HG02938 (cell line): ENCODE data around the gene GCA.

Experiments
- ATAC-seq: cut with Tn5 transposase; IDR thresholded peaks from one replicate; pipeline ENCODE4 v1.9.1; 2021; ENCODE audit warnings: mild to moderate bottlenecking, moderate library complexity; ENCODE audit not compliant: unreplicated experiment

GCA gene, protein sequence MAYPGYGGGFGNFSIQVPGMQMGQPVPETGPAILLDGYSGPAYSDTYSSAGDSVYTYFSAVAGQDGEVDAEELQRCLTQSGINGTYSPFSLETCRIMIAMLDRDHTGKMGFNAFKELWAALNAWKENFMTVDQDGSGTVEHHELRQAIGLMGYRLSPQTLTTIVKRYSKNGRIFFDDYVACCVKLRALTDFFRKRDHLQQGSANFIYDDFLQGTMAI

GRCh38 chr2:162343824-162344616, at the start of gene GCA:
Gene GCA (plus strand): TSS chr2:162344132. CDS start chr2:162344249, 117 bp downstream.
- ATAC-seq: peak; percentile 99

- no peak for ATAC-seq
These were observed 48.9 kb upstream of the GCA start for GRCh38 chr2:162295009-162295408.

- peak; percentile 62 for ATAC-seq
These were observed 45.9 kb upstream of the GCA start for GRCh38 chr2:162297925-162298552.

DNA sequence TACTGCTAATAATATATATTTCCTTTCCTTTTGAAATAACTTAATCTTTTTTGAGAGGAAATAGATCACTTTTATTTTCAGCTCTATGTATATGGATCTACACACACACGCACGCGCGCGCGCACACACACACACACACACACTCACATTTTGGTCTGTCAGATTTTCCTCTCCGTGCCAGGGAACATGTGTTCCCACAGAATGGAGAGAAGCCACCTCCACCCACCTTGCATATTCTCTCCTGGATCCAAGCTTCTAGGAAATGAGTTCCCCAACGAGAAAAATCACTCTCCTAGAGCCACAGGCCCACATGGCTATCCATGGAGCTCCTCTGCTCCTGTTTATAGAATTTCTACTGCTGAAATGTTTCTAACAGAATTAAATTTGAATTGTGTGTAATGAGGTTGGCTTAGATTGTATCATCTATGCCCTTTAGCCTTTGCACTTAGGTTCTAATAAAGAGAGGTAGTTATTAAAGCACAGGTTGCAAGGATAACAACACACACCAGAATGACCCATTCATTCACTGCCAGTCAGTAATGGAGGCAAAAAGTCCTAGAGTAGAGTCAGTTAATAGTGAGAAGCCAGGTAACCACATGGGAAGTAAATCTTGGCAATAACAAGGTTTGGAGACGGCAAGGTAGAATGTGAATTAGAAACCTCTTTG, 45.1 kb upstream of the GCA start:
- ATAC-seq: no peak

DNA sequence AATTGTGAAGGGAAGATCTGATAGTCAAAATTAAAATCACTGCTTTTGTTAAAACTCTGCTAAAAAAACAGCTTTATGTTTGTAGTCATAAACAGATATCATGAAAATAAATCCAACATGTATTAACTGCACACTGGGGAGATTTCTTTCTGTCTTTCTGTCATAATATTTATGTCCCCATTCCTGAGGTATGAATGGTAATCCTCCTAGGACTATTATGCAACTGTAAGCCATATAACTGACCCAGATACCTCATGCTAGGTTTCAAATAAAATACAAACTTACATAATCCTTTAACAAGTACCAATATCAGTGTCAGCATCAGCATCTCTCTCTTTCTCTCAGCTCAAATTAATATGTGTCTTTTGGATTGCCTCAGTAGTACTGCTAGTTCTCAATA, 43.7 kb upstream of the GCA start:
- no peak for ATAC-seq

DNA sequence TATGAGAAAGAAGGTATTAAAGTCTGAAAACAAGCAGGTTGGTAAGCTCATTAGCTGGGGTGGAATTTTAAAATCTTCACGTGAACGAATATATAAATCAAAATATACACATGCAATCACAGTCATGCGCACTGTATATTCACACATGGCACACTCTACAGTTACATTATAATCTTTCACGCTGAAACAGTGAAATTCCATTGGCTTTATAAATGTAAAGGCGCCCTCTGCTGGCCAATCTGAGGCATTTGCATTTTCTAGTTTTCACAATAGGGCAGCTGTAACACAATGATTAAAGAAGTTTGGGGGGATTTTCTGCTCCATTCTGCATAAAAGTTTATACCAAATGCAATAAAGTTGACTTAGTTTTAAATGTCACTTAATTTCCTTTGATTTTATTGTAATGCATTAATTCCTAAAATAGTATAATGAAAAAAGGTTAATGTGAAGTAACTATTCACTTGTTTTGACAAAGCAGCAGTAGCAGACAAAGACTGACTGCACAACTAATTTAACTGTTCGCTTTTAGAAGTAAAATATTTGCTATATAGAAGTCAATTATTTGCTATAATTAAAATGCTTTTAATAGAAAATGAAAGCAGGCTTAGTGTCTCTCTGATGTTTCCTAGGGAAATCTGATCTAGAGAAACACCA, 42.7 kb upstream of the GCA start:
- ATAC-seq: peak; percentile 74

GRCh38 chr2:162301877-162302276, 42.1 kb upstream of the GCA start:
- ATAC-seq: no peak

DNA sequence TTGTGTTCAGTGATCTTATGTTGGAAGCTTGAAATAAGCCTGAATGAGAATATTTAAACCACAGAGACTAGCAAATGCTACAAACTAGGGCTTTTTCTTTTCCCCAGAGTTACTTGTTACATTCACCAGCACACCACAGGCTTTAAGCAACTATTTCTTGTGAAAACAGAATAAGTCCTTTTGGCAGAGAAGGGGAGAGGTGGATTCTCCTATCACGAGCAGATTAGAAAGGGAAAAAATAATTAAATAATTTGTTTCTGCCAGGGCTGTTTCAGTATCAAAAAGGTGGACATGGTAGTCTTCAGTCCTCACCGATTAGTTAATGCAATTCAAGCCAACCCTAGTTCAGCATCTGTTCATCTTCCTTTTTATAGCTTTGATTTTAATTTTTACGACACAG, 38.0 kb upstream of the GCA start:
- no peak for ATAC-seq

GRCh38 chr2:162308747-162309503, 35.0 kb upstream of the GCA start:
- peak; percentile 44 for ATAC-seq

GRCh38 chr2:162312853-162313252, 31.1 kb upstream of the GCA start:
- no peak for ATAC-seq

DNA sequence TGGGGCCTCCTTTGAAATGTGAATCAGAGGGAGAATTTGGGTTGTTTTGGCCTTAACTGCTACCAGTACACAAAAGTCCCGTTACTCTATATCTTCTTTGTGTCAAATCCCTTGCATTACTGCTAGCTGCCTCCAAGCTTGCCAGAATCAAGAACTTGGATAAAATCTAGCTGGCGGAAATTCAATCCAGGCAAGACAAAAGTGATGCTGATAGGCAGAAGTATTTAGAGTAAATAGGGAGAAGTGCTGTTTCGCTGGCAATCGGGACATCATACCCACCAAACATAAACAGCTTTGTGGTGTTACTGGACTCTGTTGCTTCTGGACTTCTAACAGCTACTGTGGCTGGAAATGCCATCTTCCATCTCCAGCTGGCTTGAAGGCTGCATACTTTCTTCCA, 28.0 kb upstream of the GCA start:
- no peak for ATAC-seq

DNA sequence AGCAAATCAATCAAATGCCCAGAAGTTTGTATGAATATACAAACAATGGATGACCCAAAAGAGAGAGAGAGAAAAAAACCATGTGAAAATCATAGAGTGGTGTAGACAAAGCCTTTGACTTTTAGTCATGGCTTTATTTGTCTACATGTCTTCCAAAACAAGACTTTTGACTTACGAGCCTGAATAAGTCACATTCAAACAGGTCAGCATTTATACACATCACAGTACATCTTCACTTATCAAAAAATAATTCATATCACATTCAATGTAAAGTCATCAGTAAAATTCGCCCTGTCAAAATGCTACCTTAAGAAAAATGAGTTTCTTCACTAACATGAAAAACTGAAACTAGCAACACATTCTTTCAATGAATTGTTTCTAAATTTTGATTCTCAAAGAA, 27.3 kb upstream of the GCA start:
- ATAC-seq: no peak

DNA sequence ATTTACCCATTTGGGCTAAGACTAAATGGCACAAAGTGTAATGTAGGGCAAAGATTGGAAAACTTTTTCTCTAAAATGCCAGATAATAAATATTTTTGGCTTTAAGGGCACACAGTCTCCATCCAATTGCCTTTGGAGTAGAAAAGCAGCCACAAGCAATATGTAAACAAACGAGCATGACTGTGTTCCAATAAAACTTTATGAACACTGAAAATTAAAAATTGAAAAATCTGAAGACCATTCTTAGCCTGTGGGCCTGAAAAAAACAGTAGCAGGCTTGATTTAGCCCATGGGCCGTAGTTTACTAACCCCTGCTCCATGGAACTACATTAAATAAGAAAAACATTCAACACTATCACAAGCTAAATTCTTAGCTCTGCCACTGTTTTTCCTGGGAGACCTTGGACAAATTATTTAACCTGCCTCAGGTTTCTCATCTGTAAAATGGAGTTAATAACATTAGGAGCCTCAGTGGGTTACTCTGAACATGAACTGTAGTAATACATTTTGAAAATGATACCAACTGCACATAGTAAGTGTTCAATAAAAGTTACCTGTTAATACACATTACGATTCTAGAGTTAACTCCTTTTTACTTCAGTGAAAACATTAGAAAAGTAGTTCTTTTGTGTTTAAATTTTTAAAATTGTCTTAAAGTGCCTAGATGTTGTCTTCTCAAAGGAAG, 26.7 kb upstream of the GCA start:
- ATAC-seq: no peak

- peak; percentile 6 for ATAC-seq
These were observed 26.0 kb upstream of the GCA start for GRCh38 chr2:162317861-162318327.

DNA sequence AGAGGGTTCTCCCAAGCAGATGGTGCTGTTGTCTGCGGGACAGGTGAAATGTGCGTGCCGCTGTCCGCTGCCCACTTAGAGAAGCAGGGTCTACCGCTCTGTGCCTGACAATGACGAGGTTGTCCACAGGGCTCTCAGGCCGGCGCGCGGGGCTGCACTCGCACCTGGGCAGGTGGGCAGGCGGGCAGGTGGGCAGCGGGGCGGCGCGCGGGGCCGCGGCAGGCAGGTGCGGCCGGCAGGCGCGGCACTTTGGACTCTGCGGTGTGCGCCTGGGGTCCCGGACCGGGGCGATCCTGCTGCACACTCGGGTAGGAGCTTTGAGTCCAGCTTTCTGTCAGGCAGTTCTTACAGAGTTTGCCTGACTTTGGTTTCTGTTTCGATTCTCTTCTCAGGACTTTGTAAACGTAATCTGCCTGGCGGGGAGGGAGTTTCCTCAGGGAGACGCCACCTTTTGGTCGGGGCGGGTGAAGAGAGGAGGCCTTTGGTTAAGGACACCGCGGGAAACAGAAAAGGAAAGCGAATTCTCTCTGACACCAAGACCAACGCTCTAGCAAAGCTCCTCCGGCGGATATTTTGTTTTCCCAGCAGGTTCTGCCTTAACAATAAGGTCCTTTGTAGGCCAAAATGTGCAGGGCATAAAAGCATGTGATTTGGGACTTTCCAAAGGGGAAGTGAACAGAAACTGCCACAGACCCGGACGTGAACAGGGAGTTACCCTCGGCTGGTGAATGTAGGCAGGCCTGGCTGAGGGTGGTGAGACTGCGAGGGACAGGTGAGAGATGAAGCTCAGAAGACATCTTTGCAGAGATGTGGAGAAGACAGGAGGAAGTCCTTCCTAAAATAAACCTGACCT, 25.4 kb upstream of the GCA start, which contains the start of gene IFIH1:
Gene IFIH1 (minus strand): TSS at position 357 of the 853 bp plus-strand sequence. CDS start 377 bp downstream, outside the sequence.
- ATAC-seq: peak; percentile 78

DNA sequence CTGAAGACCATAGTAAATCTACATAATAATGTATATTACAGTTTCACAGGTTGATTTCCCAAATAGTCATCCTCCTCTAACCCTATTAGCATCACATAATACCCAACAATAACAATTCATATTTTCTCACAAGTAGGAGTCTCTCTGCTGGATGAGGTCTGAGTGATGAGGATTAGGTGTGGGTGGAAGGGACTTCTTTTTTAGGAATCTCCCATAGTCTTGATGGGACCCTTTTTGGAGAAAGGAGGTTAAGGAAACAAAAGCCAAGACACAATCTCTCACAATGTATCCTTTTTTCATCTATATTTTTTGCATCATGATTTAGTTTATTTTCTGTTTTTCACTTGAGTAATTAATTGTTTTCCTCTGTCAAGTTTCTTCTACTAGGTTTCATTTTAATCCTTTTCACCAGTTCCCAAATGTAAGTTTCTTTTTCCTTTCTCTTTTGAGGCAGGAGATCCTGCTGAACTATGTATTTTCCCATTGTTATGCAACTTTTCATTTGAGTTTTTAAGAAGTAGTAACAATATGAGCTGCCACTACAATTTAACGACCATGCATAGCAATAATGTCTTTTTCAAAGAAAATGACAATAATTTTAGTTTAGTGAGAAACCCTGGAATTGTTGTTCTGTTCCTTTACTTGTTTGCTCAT, 22.9 kb upstream of the GCA start:
- ATAC-seq: no peak

DNA sequence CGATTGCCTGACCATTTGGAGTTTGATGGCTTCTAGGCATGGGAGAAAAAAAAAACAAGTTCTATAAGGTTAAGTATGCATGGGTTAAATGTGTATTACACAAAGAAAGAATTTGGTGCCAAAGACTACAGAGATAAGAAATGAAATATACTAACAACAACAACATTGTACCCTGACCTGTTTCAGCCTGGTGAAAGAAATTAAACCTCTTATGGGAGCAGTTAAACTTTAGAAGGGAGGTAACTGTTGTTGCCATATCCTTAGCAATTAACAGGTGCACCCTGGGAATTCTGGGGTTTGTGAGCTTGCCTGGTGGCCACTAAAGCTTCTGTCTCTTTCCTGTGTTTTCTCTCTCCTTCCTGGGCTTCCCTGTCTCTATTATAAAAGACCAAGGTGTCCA, 19.0 kb upstream of the GCA start:
- no peak for ATAC-seq
